Measurements from ENCODE around the gene PKDREJ.

The PKDREJ gene

GRCh38 chr22:46289244-46289891 is 26.2 kb upstream of the PKDREJ start:
- no peak for DNase-seq (ENCODE audit: low read depth in 1 of 2, low spot score in 1 of 2)

- DNase-seq (ENCODE audit: low read depth in 1 of 2, low spot score in 1 of 2) = no peak
Measured at GRCh38 chr22:46288846-46289243, 25.7 kb upstream of the PKDREJ start.

DNA sequence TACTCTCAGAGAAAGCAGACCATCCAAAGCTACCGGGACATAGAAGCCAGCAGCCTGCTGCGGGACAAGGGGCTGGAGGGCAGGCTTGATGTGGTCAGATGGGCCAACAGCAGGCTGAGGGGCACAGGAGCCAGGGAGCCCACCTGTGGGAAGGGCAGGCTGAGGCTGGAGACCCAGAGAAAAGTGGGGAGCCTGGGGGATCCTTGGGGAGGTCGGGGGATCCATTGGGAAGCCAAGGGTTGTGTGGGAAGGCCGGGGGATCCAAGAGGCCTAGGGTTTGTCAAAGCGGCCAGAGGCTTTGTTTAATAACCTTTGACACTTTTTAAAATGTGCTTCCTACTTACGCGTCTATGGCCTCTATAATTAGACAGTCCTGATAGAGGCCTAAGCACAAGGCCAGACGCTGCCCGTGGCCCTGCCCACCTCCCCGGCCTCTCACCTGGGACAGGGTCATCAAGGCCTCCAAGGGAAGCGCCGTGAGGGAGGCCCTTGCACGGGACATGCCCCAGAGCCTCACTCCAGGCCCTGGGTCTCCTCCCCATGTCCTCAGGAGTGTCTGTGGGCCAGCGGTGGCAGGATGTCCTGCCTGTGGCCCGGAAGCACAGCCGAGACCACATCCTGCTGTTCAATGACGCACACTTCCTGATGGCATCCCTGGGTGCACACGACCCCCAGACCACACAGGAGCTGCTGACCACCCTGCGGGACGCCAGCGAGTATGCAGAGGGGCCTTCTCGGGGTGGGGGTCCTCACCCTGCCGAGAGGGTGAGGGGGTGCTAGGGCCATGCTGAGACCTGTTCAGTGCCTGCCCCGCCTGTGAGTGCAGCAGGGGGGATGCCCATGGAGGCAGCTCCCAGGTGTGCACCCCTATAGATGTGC is 25.0 kb upstream of the PKDREJ start:
- DNase-seq (ENCODE audit: low read depth in 1 of 2, low spot score in 1 of 2) = no peak

GRCh38 chr22:46286941-46287872 is 24.1 kb upstream of the PKDREJ start:
- DNase-seq (ENCODE audit: low read depth in 1 of 2, low spot score in 1 of 2) = no peak

DNA sequence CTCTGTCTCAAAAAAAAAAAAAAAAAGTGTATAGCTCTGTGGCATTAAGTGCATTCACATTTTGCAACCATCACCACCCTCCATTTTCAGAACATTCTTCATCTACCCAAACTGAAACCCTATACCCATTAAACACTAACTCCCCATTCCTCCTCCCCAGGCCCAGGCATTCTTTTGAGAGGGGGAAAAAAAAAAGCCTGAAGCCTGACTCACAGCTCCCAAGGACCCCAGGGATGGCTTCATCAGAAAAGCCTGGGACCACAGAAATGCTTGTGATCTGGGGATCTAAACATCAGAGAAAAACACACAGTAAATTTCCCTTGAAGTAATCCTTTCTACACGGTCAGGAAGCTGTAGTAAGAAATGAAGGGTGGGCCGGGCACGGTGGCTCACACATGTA is 22.9 kb upstream of the PKDREJ start:
- DNase-seq (ENCODE audit: low read depth in 1 of 2, low spot score in 1 of 2) = no peak

- no peak for DNase-seq (ENCODE audit: low read depth in 1 of 2, low spot score in 1 of 2)
Measured at GRCh38 chr22:46281866-46282678, 18.9 kb upstream of the PKDREJ start.

- DNase-seq (ENCODE audit: low read depth in 1 of 2, low spot score in 1 of 2) = no peak
Measured at GRCh38 chr22:46280999-46281623, 18.0 kb upstream of the PKDREJ start.

GRCh38 chr22:46280063-46280817 is 17.1 kb upstream of the PKDREJ start:
- DNase-seq (ENCODE audit: low read depth in 1 of 2, low spot score in 1 of 2) = no peak

GRCh38 chr22:46278656-46279645 is 15.8 kb upstream of the PKDREJ start:
- no peak for DNase-seq (ENCODE audit: low read depth in 1 of 2, low spot score in 1 of 2)

GRCh38 chr22:46276563-46276962 is 13.4 kb upstream of the PKDREJ start:
- no peak for DNase-seq (ENCODE audit: low read depth in 1 of 2, low spot score in 1 of 2)

DNA sequence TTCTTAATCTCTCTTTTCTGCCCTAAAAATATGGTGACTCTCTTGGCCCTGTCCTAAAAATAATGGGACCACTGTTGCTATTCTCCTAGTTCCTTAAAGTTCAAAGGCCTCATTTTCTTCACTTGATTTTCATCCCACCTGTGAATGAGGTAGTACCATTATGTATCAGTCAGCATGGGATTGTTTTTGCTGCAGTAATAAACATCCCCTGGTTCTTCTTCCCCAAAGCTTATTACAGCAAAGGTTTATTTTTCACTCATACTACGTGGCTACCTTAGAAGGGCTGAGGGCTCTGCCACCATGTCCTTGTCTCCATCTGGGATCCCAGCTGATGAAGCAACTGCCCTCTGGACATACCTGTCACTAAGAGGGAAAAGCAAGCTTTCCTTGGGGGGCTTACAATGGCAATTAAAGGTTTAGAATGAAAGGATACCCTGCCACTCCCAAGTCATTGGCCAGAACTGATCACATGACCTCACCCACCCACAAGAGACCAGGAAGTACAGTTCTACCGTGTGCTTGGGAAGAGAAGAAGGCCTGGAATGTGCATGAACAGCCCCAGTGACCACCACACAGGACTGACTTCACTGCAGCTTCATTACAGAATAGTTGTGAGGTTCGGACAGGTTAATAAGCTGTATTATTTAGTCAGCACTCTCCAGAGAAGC is 12.4 kb upstream of the PKDREJ start:
- DNase-seq (ENCODE audit: low read depth in 1 of 2, low spot score in 1 of 2) = no peak

- no peak for DNase-seq (ENCODE audit: low read depth in 1 of 2, low spot score in 1 of 2)
Measured at GRCh38 chr22:46274381-46274780, 11.2 kb upstream of the PKDREJ start.

GRCh38 chr22:46273432-46274148 is 10.4 kb upstream of the PKDREJ start:
- no peak for DNase-seq (ENCODE audit: low read depth in 1 of 2, low spot score in 1 of 2)

GRCh38 chr22:46272762-46273431 is 9.8 kb upstream of the PKDREJ start:
- no peak for DNase-seq (ENCODE audit: low read depth in 1 of 2, low spot score in 1 of 2)

DNA sequence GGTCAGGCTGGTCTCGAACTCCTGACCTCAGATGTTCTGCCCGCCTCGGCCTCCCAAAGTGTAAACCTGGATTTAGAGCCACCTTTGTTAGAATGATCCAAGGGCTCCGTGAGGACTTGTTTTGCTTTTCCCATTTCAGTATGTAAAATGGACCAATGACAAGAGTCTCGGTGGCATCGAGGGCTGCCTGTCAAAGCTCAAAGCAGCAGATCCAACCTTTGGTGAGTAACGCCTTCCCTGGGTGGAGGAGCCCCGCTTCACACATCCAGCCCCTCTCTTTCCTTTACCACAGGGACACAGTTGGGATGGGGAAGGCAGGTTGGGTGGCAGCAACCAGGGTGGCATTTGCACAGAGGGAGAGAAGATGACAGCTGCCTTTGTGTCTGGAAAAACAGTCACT is 9.1 kb upstream of the PKDREJ start:
- no peak for DNase-seq (ENCODE audit: low read depth in 1 of 2, low spot score in 1 of 2)

GRCh38 chr22:46269564-46269963 is 6.4 kb upstream of the PKDREJ start:
- no peak for DNase-seq (ENCODE audit: low read depth in 1 of 2, low spot score in 1 of 2)

Measured in activated CD4-positive, alpha-beta T cell treated with anti-CD3 and anti-CD28 coated beads, Interleukin-2, amount 50 U/mL, for 24 hours (primary cell).